Thoracic aorta (tissue), 2 donors: ENCODE measurements around the gene CTCFL. TPM values are rescaled to one million over a fixed set of nuclear protein-coding genes. Genes with fewer than 3 reads are reported as not detected.
"Not testable (repeated sequence)": the region's sequence is repeated elsewhere in the genome, so short reads cannot be mapped to it uniquely, and the experiment has no call there.

Source experiments
- ATAC-seq: fragments of 150-250 bp; one replicate; pipeline ENCODE4 v1.8.0; 2017; ENCODE audit warnings: low read depth; ENCODE audit not compliant: insufficient number of reproducible peaks, low FRiP score
- DNase-seq: peaks from one replicate; pipeline ENCODE4 v3.0.0-alpha.2; 2020; ENCODE audit warnings: low spot score
- H3K27ac ChIP-seq, 2 donors: fragments of 200-600 bp; sonication (generic); 1 replicate in 1 of 2; 2 replicates in 1 of 2; pipeline ENCODE4 v1.5.1; 2016; ENCODE audit warnings: mild to moderate bottlenecking in 2 of 2, moderate library complexity in 2 of 2
- H3K27me3 ChIP-seq: fragments of 200-600 bp; sonication (generic); replicated peaks from 2 replicates; pipeline ENCODE4 v1.6.0; 2016; ENCODE audit warnings: mild to moderate bottlenecking; ENCODE audit not compliant: insufficient read depth
- H3K36me3 ChIP-seq: fragments of 200-600 bp; sonication (generic); one replicate; pipeline ENCODE4 v1.5.1; 2016
- H3K4me1 ChIP-seq, 2 donors: fragments of 200-600 bp; sonication (generic); 1 replicate in 1 of 2; 2 replicates in 1 of 2; pipeline versions ENCODE4 v1.5.1 to v1.6.0; 2016; ENCODE audit warnings: low read depth in 2 of 2, mild to moderate bottlenecking in 1 of 2; ENCODE audit not compliant: control insufficient read depth in 1 of 2
- H3K4me3 ChIP-seq: fragments of 200-600 bp; sonication (generic); 2 replicates; pipeline ENCODE4 v1.5.1; 2016; ENCODE audit warnings: mild to moderate bottlenecking
- H3K9me3 ChIP-seq: fragments of 200-600 bp; sonication (generic); 2 replicates; pipeline ENCODE4 v1.5.1; 2016
- CTCF ChIP-seq: fragments of 200-600 bp; sonication (generic); IDR thresholded peaks from one replicate; pipeline ENCODE4 v1.5.1; 2019; ENCODE audit warnings: antibody characterized with exemption
- total RNA-seq, 2 donors: library from RNA; depleted of rRNA; stranded (reverse); fragments of >200 nt; gene quantifications; one replicate each; pipeline versions ENCODE4 v1.1.0 to v1.2.3, GENCODE V29; 2016

Gene CTCFL
- total RNA-seq, 2 donors from 2014 or later: not detected

GRCh38 chr20:57476084-57476526 lies 48.8 kb downstream of the CTCFL start:
- no peaks in the 10 kb centered on the region for H3K9me3 ChIP-seq
- TF ChIP-seq CTCF: no peak
- H3K36me3 ChIP-seq: no peaks in the 10 kb centered on the region
- H3K4me1 ChIP-seq: peaks cover 5 to 9% of the 10 kb centered on the region in 2 donors
- H3K27ac ChIP-seq: no peak overlapping the region
- H3K4me3 ChIP-seq: no peak overlapping the region
- H3K27me3 ChIP-seq: no peaks in the 10 kb centered on the region
- DNase-seq: no peak
- no peak for ATAC-seq

GRCh38 chr20:57475388-57476083 lies 49.4 kb downstream of the CTCFL start:
- Histone ChIP-seq H3K4me1 (peaks cover under 1 to 3% of the 10 kb centered on the region in 2 donors), H3K36me3 (no peaks in the 10 kb centered on the region), H3K27me3 (no peaks in the 10 kb centered on the region), H3K4me3 (no peak overlapping the region), H3K9me3 (no peaks in the 10 kb centered on the region), H3K27ac (no peak overlapping the region)
- DNase-seq: no peak
- no peak for TF ChIP-seq CTCF
- no peak for ATAC-seq

- H3K27me3 ChIP-seq: no peaks in the 10 kb centered on the region
- no peak for TF ChIP-seq CTCF
- H3K36me3 ChIP-seq: no peaks in the 10 kb centered on the region
- ATAC-seq: no peak
- no peak overlapping the region for H3K27ac ChIP-seq
- H3K9me3 ChIP-seq: no peaks in the 10 kb centered on the region
- DNase-seq: no peak
- no peak overlapping the region for H3K4me3 ChIP-seq
- no peaks in the 10 kb centered on the region for H3K4me1 ChIP-seq
Observed at GRCh38 chr20:57474816-57475215, 50.1 kb downstream of the CTCFL start.

- Histone ChIP-seq H3K4me3 (no peak overlapping the region), H3K4me1 (peaks cover 0 to 5% of the 10 kb centered on the region in 2 donors), H3K36me3 (no peaks in the 10 kb centered on the region), H3K27ac (no peak overlapping the region), H3K9me3 (no peaks in the 10 kb centered on the region), H3K27me3 (no peaks in the 10 kb centered on the region)
- TF ChIP-seq CTCF: no peak
- ATAC-seq (no peak), DNase-seq (no peak)
Observed at GRCh38 chr20:57474205-57474604, 50.7 kb downstream of the CTCFL start.

GRCh38 chr20:57473246-57474048 lies 51.5 kb downstream of the CTCFL start:
- H3K36me3 ChIP-seq: no peaks in the 10 kb centered on the region
- H3K27ac ChIP-seq: no peak overlapping the region
- H3K4me3 ChIP-seq: no peak overlapping the region
- DNase-seq (no peak), ATAC-seq (no peak)
- no peaks in the 10 kb centered on the region for H3K27me3 ChIP-seq
- peaks cover 0 to 7% of the 10 kb centered on the region in 2 donors for H3K4me1 ChIP-seq
- TF ChIP-seq CTCF: no peak
- H3K9me3 ChIP-seq: no peaks in the 10 kb centered on the region

GRCh38 chr20:57472474-57472873 lies 52.5 kb downstream of the CTCFL start:
- H3K27ac ChIP-seq, H3K4me3 ChIP-seq, H3K4me1 ChIP-seq, DNase-seq, ATAC-seq, H3K36me3 ChIP-seq, H3K27me3 ChIP-seq, H3K9me3 ChIP-seq: not testable (repeated sequence)
